Loucy (cell line): ENCODE measurements around the gene PRKCE.

Experiments
- EZH2phosphoT487 ChIP-seq: fragments of 200-600 bp; IDR thresholded peaks from 2 replicates; pipeline ENCODE4 v1.6.1; 2018; ENCODE audit warnings: antibody characterized with exemption, mild to moderate bottlenecking, moderate library complexity, borderline replicate concordance
- TF ChIP-seq, protein P1 (sequence below): fragments of 200-600 bp; sonication (generic); conservative IDR thresholded peaks from 2 replicates; pipeline ENCODE4 v1.5.1; 2014; ENCODE audit warnings: mild to moderate bottlenecking, antibody characterized with exemption, low read length

DNA sequence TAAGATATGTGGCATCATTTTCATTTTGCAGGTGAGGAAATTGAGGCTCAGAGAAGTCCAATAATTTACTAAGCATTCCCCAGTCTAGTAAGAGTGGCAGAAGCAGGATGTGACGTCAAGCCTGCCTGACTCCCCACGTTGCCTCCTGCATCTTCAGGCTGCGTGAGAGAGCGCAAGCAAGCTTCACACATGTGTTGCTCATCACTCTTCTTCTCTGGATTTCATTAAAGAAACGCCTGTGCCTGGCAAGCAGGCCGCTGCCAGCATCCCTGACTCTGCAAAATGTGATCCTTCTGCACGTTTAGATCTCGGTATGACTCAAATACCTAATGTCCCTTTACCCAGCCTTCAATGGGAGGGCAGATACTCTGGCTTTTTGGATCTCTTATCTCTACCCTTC is 96.8 kb downstream of the PRKCE start:
- TF ChIP-seq, protein P1, sequence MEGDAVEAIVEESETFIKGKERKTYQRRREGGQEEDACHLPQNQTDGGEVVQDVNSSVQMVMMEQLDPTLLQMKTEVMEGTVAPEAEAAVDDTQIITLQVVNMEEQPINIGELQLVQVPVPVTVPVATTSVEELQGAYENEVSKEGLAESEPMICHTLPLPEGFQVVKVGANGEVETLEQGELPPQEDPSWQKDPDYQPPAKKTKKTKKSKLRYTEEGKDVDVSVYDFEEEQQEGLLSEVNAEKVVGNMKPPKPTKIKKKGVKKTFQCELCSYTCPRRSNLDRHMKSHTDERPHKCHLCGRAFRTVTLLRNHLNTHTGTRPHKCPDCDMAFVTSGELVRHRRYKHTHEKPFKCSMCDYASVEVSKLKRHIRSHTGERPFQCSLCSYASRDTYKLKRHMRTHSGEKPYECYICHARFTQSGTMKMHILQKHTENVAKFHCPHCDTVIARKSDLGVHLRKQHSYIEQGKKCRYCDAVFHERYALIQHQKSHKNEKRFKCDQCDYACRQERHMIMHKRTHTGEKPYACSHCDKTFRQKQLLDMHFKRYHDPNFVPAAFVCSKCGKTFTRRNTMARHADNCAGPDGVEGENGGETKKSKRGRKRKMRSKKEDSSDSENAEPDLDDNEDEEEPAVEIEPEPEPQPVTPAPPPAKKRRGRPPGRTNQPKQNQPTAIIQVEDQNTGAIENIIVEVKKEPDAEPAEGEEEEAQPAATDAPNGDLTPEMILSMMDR, result no peak
- TF ChIP-seq EZH2phosphoT487, result no peak
